A549 (cell line): ENCODE data around the gene GADD45B.

Experiments used
- CTCF ChIP-seq: fragments of >200 bp; sonication (Bioruptor Twin); formaldehyde crosslinking; IDR thresholded peaks from 3 replicates; pipeline ENCODE4 v1.5.1; 2016
- EP300 ChIP-seq, 2 experiments: fragments of >200 bp; sonication (Bioruptor Twin); formaldehyde crosslinking; IDR thresholded peaks; 2 replicates in 1 of 2; 3 replicates in 1 of 2; pipeline ENCODE4 v1.6.1; 2016 to 2017
- JUNB ChIP-seq: fragments of >200 bp; sonication (Bioruptor Twin); formaldehyde crosslinking; IDR thresholded peaks from 2 replicates; pipeline ENCODE4 v1.6.1; 2016
- MAZ ChIP-seq: fragments of 150-350 bp; IDR thresholded peaks from 2 replicates; pipeline ENCODE4 v1.6.1; 2014; ENCODE audit warnings: antibody characterized with exemption, low read depth, low read length, borderline replicate concordance
- POLR2A ChIP-seq: IDR thresholded peaks from 2 replicates; pipeline ENCODE4 v1.6.1; 2012; ENCODE audit warnings: mild to moderate bottlenecking, low read length
- POLR2AphosphoS2 ChIP-seq: conservative IDR thresholded peaks from 2 replicates; pipeline ENCODE4 v1.6.1; 2012; ENCODE audit warnings: low read length, improper control_type of control experiment, inconsistent platforms

- TF ChIP-seq POLR2A (no peak), POLR2AphosphoS2 (no peak), CTCF (no peak), MAZ (no peak), JUNB (no peak), EP300 (IDR thresholded peaks at IDR 0.05) (no peak)
These were observed 11.5 kb upstream of the GADD45B start for GRCh38 chr19:2464389-2464788.
